HG03378 (cell line): Measurements from ENCODE around the gene VTI1B.

Experiments used
- ATAC-seq: cut with Tn5 transposase; IDR thresholded peaks from one replicate; pipeline ENCODE4 v1.9.1; 2021; ENCODE audit warnings: mild to moderate bottlenecking, moderate library complexity; ENCODE audit not compliant: unreplicated experiment

The VTI1B gene

DNA sequence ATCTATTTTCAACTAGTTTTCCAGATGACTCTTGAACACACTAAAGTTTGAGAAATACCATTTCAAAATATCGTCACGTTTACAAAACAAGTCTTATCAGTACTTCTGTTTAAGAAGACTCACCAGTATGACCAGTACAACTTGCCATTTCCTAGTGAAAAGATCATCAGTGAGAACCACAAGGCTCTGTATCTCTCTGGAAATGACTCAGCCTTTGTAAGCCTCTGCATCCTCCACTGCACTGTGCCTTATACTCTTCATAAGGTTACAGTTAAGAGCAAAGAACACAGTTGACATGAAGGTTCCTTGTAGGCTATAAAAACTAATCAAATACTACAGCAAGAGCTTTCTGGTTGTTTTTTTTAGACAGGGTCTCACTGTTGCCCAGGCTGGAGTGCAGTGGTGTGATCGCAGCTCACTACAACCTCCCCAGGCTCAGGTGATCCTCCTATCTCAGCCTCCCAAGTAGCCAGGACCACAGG, 5.7 kb upstream of the VTI1B start:
- ATAC-seq: peak; percentile 93

DNA sequence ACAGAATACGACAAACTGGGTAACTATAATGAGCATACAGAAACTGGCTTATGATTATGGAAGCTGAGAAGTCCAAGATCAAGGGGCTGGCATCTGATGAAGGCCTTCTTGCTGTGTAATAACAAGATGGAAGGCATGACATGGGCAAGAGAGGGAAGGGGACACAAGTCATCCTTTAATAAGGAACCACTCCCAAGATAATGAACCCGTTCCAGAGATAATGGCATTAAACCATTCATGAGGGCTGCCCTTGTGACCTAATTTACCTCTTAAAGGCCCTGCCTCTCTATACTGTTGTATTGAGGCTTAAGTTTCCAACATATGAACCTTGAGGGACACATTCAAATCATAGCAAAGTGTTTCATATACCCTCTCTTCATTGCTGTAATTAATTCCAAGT, 4.6 kb upstream of the VTI1B start:
- ATAC-seq: no peak

DNA sequence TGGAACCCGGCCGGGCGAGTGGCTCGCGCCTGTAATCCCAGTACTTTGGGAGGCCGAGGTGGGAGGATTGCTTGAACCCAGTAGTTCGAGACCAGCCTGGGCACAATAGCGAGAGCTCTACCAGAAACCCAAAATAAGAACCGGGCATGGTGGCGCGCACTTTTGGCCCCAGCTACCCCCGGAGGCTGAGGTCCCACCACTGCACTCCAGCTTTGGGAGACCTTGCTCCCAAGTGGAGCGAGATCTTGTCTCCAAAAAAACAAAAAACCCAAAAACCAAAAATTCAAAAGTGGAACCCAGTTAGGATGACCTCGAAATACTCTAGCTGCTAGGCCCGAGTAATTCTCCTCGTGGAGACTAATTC, 769 bp upstream of the VTI1B start:
- ATAC-seq: no peak

DNA sequence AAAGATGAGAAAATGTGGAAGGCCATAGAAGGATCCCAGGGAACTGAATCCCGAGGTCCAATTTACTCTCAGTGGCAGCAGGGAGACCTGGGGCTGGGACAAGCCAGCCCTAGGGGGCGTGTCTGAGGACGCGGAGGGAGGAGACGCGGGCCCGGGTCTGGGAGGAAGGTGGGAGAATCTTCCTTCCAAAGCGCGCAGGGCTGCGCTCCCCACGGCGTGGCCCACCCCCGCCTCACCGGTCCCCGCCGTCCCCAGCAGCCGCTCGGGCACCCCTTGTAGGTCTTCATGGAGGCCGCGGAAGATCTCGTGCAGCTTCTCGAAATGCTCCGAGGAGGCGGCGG, 323 bp downstream of the VTI1B start:
- ATAC-seq: peak; percentile 32

DNA sequence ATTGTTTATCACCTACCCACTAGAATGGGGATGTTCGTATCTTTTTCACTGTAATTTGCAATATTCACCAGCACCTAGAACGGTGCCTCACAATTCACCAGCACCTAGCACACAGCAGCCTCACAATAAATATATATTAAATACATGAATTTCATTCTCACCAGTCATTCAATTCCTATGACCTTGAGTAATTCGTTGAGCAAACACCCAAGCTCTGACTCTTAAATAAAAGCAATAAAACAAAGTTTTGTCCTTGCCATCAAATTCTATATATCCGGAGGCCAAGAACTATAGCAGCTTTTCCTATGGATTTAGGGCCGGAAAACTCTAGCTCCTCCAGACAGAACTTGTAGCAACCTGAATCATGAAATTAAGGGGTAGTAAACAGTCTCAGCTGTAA, 981 bp downstream of the VTI1B start:
- ATAC-seq: no peak

DNA sequence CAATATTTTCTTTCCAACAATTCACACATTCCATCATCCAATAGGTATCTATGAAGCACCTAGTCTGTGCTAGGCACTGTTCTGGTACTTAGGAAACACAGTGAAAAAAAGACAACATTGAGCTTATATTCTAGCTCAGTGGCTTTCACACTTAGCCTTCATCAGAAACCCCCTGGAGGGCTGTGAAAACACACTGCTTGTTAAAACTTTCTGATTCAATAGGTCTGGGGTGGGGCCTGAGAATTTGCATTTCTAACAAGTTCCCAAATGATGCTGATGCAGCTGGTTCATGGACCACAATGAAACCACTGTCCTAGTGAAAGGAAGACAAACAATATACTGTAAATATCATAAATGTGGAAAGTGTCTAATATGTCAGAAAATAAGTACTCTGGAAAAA, 5.9 kb downstream of the VTI1B start:
- no peak for ATAC-seq

DNA sequence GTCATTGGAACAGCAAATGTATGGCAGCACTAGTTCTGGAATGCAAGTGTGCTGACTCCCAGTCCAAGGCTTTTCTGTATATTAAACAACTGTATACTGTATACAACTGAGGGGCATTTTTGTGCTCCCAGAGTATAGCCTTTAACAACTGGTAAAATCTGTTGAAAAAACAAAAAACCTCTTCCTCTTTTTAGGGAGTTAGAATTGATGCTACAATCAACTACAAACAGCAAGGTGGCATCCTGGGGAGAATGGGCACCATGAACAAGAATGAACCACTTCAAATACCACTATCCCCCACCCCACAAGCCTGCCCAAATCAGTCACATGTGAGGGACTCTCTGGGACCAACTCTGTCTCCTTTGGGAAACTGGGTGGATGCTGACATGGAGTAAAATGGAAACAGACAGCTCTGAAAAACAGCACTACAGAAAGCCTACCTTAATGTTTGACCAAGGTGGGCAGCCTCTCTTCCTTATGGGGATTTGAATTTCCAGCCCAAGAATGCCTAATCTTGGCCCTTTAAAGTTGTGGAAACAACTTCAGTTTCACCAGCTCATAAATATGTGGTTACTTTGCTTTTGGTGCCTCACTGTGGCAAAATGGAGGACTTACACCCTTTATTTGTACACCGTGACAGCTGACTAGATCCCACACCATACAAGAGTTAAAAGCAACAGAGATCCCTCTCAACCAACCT, 7.5 kb downstream of the VTI1B start:
- ATAC-seq: peak; percentile 58

DNA sequence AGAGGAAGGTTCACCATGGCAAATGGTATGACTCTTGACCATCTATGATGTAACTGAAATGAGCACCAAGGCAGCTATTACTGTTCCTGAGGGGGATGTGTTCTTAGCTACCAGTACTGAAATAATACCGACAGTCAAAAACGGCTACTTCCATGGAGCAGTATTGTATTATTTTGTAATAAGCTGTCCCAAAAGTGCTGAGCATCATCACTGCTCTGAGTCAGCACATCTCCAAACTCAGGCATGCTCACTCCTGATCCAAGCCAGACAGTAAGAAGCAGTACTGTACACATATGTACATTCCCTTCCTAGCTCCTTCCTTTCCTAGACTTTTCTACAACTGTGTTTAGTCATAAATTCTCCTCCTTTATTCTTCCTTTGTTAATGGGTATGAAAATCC, 8.6 kb downstream of the VTI1B start:
- ATAC-seq: no peak

DNA sequence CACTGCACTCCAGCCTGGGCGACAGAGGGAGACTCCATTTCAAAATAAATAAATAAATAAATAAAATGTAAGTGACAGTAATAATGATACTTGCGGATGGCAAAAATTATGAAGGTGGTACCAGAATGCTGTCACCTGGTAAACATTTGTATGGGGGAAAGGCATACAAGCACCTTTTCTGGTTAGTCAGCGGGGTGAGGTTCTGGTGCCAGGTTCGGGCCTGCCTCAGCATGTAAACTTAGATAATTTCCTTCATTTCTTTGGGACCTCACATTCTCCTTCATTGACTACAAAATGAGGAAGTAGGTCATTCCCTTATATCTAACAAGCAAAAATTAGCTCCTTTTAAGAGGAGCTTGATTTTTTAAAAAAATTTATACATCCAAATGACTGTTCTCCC, 10.8 kb downstream of the VTI1B start:
- ATAC-seq: no peak

DNA sequence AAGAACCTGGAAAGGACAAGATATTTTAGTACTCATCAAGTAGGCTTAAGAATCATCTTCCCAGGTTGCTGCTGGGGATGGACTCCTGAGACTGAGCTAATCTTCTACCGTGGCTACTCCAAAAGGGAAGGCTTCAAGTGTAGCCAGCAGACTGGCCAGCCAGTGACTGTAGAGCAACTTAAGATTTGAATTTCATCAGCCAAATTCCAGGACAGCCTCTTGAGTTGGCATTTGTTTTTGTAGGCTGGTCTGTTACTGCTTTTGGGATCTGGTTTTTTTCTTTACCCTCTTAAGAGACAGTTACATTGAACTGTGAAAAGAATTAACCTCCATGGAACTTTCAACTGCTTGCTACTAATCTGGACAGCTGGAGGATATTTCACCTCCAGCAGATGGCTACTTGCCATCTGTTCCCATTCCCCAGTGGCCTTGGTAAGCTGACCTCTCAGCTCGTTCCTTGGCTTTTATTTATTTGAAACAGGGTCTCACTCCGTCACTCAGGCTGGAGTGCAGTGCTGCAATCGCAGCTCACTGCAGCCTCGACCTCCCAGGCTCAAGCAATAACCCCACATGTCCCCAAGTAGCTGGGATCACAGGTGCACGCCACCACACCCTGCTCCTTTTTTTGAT, 20.7 kb downstream of the VTI1B start:
- no peak for ATAC-seq

DNA sequence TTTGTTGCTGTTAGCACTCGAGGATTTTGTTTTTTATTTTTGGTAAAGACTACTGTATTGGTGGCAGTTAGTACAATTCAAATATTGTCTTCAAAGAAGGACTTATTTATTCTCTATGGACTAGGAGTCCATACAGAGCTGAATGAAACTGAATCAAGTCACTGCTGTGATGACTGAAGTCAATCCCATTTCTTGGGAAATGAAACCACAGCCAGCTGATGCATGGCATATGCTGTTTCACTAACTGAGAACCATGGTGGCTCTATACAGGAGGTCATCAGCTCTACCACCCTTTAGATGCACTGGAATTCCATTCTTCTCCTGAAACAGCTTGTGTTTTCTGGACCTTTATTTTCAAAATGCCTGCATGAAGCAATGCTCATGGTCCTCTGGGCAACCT, 22.2 kb downstream of the VTI1B start:
- no peak for ATAC-seq

DNA sequence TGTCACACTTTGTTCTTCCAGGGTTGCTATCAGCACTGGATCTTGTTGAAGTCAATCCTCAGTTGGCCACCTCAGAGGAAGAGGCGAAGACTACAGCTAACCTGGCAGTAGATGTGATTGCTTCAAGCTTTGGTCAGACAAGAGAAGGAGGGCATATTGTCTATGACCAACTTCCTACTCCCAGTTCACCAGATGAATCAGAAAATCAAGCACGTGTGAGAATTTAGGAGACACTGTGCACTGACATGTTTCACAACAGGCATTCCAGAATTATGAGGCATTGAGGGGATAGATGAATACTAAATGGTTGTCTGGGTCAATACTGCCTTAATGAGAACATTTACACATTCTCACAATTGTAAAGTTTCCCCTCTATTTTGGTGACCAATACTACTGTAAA, 23.7 kb downstream of the VTI1B start:
- no peak for ATAC-seq

DNA sequence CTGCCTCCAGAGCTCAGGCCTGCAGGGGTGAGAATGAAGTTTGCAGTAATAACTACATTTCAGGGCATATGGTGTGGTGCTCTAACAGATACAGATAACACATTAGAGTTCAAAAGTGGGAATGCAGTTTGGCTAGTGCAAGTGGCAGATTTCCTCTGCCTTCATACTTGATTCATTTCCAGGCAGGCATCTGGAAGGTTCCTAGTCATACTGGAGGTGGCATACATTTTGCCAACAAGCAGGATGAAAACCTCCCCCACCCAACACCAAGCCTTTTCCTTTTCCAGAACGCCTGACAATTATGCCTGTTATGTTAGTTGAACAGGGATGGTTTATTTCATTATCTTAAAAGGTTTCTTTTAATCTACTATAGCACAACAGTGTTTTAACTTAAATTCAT, 24.3 kb downstream of the VTI1B start:
- ATAC-seq: no peak

DNA sequence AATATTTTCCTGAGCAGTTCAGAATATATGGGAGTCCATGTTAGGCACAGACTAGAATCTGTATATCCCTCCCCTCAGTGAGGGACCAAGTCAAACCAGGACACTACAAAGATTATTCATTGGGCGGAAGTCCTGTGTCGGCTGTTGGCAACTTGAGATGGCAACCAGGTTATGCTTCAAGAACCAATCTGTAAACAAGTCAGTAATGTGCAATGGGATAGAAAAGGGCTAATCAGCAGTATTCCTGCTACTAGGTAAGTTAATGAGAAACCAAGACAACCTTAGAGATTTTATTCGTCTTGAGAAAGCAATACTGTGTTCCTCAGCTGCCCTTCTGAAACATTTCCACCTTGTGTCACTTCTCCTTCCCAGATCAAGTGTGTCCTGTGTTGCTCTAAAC, 28.3 kb downstream of the VTI1B start:
- ATAC-seq: no peak

DNA sequence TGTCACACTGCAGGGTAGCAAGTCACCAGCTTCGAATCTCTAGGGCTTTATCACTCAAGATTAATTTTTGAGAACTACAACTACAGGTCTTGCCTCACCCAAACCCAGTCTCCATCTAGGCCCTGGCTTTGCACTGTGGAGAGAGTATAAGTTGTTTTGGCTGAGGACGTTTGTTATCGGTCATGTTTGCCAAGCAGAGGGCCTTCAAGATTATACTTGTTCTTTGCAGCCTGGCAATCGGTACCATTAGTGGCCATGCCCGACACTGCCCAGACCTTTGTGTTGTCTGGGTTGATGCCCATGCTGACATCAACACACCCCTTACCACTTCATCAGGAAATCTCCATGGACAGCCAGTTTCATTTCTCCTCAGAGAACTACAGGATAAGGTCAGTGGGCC, 29.0 kb downstream of the VTI1B start:
- ATAC-seq: no peak

DNA sequence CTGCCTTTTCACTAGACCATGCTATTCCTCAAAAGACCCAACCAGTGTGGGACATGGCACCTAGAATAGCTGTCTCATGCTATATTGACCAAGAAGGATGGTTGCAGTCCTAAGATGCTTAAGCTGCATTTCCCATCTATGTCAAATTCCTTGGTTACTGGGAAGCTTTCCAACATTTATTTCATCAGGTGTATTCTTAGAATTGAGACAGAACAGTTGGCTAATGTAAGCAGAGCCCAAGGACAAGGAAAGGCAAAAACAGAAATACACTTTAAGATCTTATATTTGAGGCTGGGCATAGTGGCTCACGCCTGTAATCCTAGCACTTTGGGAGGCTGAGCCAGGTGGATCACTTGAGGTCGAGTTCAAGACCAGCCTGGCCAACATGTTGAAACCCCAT, 30.0 kb downstream of the VTI1B start:
- ATAC-seq: no peak

DNA sequence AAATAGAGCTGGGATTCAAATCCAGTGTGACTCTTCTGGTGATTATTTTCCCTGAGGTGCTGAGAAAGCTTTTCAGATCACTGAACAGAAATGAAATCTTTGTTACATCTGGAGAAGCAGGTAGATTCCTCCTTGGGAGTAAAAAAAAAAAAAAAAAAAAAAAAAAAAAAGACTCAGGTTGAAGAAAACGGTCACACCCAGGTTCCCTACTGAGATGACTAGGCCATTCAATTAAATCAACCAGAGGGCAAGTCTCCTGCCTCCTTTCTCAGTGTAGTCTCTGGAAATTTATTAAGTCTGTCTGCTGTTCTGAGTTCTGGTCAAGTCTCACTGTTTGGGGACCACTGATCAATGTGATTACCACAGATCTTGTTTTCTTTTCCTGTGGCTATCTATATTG, 30.7 kb downstream of the VTI1B start:
- no peak for ATAC-seq

DNA sequence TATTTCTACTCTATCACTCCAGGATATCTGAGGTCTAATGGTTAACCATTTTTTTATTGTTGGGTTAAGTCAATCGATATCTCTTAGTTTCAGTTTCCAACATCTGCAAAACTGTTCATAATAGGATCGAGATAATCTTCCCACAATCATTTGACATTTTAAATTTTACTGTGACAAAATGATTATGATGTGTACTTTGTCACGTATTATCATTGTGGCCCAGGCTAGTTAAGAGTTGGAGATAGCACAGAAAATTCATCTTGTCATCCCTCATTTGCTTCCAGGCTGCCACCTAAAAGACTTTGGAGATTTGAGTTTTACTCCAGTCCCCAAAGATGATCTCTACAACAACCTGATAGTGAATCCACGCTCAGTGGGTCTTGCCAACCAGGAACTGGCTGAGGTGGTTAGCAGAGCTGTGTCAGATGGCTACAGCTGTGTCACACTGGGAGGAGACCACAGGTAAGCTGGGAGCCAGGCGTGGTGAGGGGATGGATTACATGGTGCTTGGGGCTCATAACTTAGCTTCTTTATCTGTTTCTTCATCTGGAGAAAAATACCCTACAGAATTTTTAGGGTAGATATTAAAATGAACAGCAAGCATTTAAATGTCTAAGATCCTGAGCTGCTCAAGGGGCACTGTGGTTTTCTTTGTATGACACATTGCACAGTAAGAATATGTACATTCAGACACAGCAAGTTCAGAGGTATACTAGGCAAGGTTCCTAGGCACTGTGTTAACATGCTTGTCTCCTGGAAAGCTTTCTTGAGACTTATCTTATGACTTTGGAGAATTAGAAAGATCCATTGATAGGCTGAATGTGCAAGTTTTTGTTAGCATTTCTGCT, 32.3 kb downstream of the VTI1B start:
- no peak for ATAC-seq

DNA sequence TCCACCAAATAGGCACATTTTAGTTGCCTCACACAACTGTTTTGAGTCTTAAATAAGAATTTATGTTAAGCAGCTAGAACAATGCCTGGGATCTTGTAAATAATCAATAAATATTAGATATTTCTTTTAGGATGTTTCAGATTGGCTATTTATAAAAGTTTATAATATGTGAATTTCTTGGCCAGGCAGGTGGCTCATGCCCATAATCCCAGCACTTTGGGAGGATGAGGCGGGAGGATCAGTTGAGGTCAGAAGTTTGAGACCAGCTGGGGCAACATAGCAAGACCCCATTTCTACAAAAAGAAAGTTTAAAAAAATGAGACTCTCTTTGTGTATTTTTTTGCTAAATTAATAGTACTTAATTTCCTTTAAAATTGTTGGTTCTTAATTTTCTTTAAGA, 33.0 kb downstream of the VTI1B start:
- no peak for ATAC-seq

DNA sequence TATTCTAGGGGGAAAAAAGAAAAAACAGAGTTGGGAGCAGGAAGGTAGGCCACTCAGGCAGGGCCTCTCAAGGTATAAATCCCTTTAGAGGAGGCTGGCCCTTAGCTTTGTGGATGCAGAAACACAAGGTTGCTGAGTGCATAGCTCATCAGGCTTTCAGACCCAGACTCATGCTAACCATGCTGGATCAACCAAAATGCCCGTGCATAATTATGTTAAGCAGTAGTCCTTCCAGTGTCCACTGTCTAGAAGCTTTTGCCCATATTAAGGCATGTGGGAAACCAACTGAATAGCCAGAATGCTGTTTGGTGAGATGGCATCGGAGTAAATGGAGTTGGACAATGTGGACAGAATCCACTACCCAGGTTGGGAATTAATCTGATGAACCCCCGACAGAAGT, 35.8 kb downstream of the VTI1B start:
- ATAC-seq: no peak

DNA sequence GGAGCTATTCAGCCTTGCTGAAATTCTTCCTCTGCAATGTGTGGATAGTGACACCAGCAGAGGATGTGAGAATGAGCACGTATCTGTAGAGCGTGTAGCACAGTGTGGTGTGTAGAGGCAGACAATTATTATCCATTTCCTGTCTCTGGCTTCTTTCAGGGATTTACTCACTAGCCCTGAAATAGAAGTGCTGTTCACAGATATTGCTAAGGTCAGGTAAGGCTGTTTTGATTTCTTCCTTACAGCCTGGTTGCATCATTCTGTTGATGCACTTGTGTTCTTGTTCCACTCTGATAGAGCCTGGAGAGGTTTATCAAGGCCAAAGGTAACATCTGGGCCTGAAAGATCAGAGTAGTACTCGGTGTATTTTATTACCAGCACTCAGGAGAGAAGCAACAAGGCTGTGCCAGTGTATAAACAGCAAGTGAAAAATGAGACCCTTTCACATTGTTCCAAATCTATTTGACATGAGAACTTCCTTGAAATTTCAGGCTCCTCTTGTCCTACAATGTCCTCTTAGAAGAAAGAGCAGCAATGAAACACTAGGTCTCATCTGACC, 38.0 kb downstream of the VTI1B start:
- no peak for ATAC-seq
